ENCODE results near the gene ADGRB2. TPM values are rescaled to one million over a fixed set of nuclear protein-coding genes. Genes with fewer than 3 reads are reported as not detected.

ADGRB2 gene
- total and polyA plus RNA-seq, 2 donors (not counting 1 experiment from before 2014, with no cell fraction given), result 4.4 to 10.4 TPM

DNA sequence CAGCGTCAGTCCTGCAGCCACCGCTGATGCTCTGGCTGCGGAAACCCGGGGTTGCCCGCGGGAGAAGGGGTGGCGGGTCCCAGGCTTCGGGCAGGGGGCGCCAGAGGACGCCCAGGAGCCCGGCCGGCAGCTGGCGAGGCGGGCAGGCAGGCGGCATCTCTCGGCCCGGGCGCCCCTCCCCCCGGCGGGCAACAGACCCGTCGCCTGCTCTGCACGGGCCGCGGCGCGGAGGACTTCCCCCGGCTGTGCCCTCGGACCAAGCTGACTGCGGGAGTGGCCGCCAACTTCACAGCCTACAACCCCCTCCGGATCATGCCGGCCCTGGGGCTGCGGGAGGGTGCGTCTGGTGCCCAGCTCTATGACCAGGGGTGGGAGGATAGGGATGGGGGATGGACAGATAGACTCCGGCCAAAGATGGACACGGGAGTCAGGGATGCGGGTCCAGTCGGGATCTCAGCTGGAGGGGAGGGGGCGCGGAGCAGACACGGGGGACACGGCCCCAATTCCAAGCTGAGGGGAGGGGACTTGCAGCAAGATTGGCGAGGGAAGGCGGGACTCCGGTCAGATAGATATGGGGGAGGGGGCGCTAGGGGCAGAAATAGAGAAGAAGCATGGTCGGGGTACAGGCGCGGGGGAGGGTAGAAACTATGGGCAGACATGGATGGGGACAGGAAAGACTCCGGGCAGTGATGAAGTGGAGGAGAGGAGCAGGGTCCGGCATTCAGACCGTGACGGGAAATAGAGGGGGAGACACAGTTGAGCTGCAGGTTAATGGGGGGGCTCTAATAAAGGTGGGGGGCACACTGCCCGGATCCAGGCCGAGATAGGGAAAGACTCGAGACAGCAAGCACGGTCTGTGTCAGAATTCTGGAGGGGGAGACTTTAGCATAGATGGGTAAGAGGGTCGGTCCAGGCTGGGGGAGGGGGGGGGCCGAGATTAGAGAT lies 1.1 kb downstream of the ADGRB2 start:
- Histone ChIP-seq H3K27ac (ENCODE audit: insufficient read depth, low read length) (no peak overlapping the region), H3K4me1 (ENCODE audit: control insufficient read depth, extremely low read depth, insufficient read depth, low read length) (peaks cover 21% of the 10 kb centered on the region), H3K27me3 (ENCODE audit: control insufficient read depth, insufficient read depth, low read length) (peaks cover 2% of the 10 kb centered on the region), H2AFZ (ENCODE audit: low read length) (peak overlapping the region; percentile 18), H3K4me2 (ENCODE audit: extremely low read depth, insufficient read depth, low read length) (peak overlapping the region; percentile 92), H3K9ac (ENCODE audit: insufficient read depth, low read length) (peak overlapping the region; percentile 39), H3K79me2 (ENCODE audit: control insufficient read depth, insufficient read depth, low read length) (no peaks in the 10 kb centered on the region), H3K4me3 (replicated peaks in 1 of 4; ENCODE audit: control extremely low read depth in 1 of 4, insufficient read depth in 1 of 4, low read depth in 3 of 4, low read length in 4 of 4) (peak overlapping the region; percentile 49 to 67 (median 64)), H4K20me1 (ENCODE audit: control insufficient read depth, extremely low read depth, insufficient read depth, low read length) (no peaks in the 10 kb centered on the region), H3K9me3 (ENCODE audit: control insufficient read depth, insufficient read depth, low read depth, low read length) (no peaks in the 10 kb centered on the region), H3K36me3 (ENCODE audit: control insufficient read depth, insufficient read depth, low read length) (no peaks in the 10 kb centered on the region)
- TF ChIP-seq, protein P1, sequence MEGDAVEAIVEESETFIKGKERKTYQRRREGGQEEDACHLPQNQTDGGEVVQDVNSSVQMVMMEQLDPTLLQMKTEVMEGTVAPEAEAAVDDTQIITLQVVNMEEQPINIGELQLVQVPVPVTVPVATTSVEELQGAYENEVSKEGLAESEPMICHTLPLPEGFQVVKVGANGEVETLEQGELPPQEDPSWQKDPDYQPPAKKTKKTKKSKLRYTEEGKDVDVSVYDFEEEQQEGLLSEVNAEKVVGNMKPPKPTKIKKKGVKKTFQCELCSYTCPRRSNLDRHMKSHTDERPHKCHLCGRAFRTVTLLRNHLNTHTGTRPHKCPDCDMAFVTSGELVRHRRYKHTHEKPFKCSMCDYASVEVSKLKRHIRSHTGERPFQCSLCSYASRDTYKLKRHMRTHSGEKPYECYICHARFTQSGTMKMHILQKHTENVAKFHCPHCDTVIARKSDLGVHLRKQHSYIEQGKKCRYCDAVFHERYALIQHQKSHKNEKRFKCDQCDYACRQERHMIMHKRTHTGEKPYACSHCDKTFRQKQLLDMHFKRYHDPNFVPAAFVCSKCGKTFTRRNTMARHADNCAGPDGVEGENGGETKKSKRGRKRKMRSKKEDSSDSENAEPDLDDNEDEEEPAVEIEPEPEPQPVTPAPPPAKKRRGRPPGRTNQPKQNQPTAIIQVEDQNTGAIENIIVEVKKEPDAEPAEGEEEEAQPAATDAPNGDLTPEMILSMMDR (conservative IDR thresholded peaks at IDR 0.05 in 1 of 2, IDR thresholded peaks at IDR 0.05 in 1 of 2; ENCODE audit: low read depth in 1 of 2, low read length in 2 of 2), result peak; percentile 47 to 50
- TF ChIP-seq EZH2 (IDR thresholded peaks at IDR 0.05; ENCODE audit: low read length, missing control alignments), result no peak
- peak; percentile 37 for DNase-seq (ENCODE audit: low read depth in 2 of 2)

DNA sequence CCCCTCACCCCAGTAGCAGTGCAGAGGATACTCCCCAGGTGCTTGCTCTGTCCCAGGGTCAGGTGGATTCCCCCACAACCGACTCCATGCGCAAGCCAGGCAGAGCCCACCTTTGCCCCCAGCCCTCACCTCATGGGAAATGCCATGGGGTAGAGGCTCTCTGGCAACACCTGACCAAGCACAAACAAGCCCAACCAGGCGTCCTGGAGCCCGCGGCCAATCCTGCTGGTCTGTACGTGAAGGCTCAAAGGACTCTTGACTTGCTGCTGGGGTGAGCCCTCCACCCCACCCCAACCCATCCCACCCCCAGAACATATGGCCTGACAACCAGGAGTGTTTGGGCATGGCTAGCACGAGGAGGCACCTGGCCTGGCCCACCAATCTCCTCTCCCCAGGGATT lies 1.8 kb downstream of the ADGRB2 start:
- Histone ChIP-seq H3K4me2 (ENCODE audit: extremely low read depth, insufficient read depth, low read length) (peak overlapping the region; percentile 92), H3K4me3 (replicated peaks in 1 of 4; ENCODE audit: control extremely low read depth in 1 of 4, insufficient read depth in 1 of 4, low read depth in 3 of 4, low read length in 4 of 4) (peak overlapping the region in 2 of 4 experiments; percentile 49 to 67), H3K27me3 (ENCODE audit: control insufficient read depth, insufficient read depth, low read length) (no peaks in the 10 kb centered on the region), H3K4me1 (ENCODE audit: control insufficient read depth, extremely low read depth, insufficient read depth, low read length) (peaks cover 21% of the 10 kb centered on the region), H3K27ac (ENCODE audit: insufficient read depth, low read length) (peak overlapping the region; percentile 10), H3K9ac (ENCODE audit: insufficient read depth, low read length) (no peak overlapping the region), H2AFZ (ENCODE audit: low read length) (no peak overlapping the region), H3K9me3 (ENCODE audit: control insufficient read depth, insufficient read depth, low read depth, low read length) (no peaks in the 10 kb centered on the region), H4K20me1 (ENCODE audit: control insufficient read depth, extremely low read depth, insufficient read depth, low read length) (no peaks in the 10 kb centered on the region), H3K79me2 (ENCODE audit: control insufficient read depth, insufficient read depth, low read length) (no peaks in the 10 kb centered on the region), H3K36me3 (ENCODE audit: control insufficient read depth, insufficient read depth, low read length) (no peaks in the 10 kb centered on the region)
- TF ChIP-seq, protein P1 (conservative IDR thresholded peaks at IDR 0.05 in 1 of 2, IDR thresholded peaks at IDR 0.05 in 1 of 2; ENCODE audit: low read depth in 1 of 2, low read length in 2 of 2), result no peak
- TF ChIP-seq EZH2 (IDR thresholded peaks at IDR 0.05; ENCODE audit: low read length, missing control alignments), result no peak
- DNase-seq (ENCODE audit: low read depth in 2 of 2), result no peak

DNA sequence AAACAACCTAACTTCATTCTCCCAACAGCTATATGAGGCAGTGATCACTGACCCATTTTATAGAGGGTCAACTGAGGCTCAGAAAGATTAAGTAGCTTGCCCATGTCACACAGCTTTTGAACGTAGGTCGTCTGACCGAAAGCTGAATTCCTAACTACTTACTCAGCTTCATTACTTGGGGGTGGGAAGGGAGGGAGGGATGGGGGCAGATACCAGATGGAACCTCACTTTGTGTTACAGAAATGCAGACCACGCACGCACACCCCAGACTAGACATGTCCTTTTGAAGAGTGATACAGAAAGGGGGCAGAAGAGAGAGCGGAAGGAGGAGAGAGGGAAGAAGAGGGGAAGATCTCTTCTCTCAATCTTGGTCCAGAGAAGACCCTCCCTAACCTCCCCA lies 2.3 kb downstream of the ADGRB2 start:
- Histone ChIP-seq H3K9me3 (ENCODE audit: control insufficient read depth, insufficient read depth, low read depth, low read length) (no peaks in the 10 kb centered on the region), H3K27me3 (ENCODE audit: control insufficient read depth, insufficient read depth, low read length) (no peaks in the 10 kb centered on the region), H3K4me3 (replicated peaks in 1 of 4; ENCODE audit: control extremely low read depth in 1 of 4, insufficient read depth in 1 of 4, low read depth in 3 of 4, low read length in 4 of 4) (peak overlapping the region in 2 of 4 experiments; percentile 21 to 67), H4K20me1 (ENCODE audit: control insufficient read depth, extremely low read depth, insufficient read depth, low read length) (no peaks in the 10 kb centered on the region), H3K4me1 (ENCODE audit: control insufficient read depth, extremely low read depth, insufficient read depth, low read length) (peaks cover 21% of the 10 kb centered on the region), H3K79me2 (ENCODE audit: control insufficient read depth, insufficient read depth, low read length) (no peaks in the 10 kb centered on the region), H2AFZ (ENCODE audit: low read length) (no peak overlapping the region), H3K27ac (ENCODE audit: insufficient read depth, low read length) (no peak overlapping the region), H3K9ac (ENCODE audit: insufficient read depth, low read length) (no peak overlapping the region), H3K4me2 (ENCODE audit: extremely low read depth, insufficient read depth, low read length) (peak overlapping the region; percentile 90), H3K36me3 (ENCODE audit: control insufficient read depth, insufficient read depth, low read length) (no peaks in the 10 kb centered on the region)
- TF ChIP-seq, protein P1 (conservative IDR thresholded peaks at IDR 0.05 in 1 of 2, IDR thresholded peaks at IDR 0.05 in 1 of 2; ENCODE audit: low read depth in 1 of 2, low read length in 2 of 2), result no peak
- TF ChIP-seq EZH2 (IDR thresholded peaks at IDR 0.05; ENCODE audit: low read length, missing control alignments), result no peak
- DNase-seq (ENCODE audit: low read depth in 2 of 2), result peak; percentile 60 to 85
